HG03135 (cell line): ENCODE data around the gene TSPAN9.

Source experiments
- ATAC-seq: cut with Tn5 transposase; IDR thresholded peaks from one replicate; pipeline ENCODE4 v1.9.1; 2021; ENCODE audit warnings: mild to moderate bottlenecking, moderate library complexity; ENCODE audit not compliant: unreplicated experiment

Gene TSPAN9

DNA sequence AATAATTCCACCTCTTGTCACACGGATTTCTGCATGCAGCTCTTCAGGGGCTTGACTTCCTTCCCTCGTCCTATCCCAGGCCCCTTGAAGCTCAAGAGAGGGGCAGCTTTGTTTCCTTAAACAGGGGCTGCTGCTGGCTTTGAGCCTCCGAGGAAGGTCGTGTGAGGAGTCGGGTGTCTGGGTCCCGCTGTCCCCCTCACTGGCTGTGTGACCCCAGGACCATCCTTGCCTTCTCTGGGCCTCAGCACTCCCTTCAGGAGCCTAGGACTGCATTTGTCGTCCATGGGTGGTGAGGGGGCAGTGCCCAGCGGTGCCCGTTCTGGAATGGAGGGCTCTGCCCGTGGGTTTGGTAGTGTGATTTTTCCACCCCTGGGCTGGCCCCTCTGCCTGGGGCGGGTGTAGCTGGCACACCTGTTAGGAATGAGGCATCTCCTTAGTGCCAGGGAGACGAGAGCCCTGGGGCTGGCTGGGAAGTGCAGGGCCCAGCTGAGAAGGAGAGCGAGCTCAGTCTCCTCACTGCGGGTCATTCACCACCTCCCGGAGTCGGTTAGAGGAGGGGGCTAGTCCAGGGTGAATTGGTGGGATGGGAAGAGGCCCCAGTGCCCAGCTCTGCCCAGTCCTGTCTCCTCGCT, 60.8 kb downstream of the TSPAN9 start:
- no peak for ATAC-seq

DNA sequence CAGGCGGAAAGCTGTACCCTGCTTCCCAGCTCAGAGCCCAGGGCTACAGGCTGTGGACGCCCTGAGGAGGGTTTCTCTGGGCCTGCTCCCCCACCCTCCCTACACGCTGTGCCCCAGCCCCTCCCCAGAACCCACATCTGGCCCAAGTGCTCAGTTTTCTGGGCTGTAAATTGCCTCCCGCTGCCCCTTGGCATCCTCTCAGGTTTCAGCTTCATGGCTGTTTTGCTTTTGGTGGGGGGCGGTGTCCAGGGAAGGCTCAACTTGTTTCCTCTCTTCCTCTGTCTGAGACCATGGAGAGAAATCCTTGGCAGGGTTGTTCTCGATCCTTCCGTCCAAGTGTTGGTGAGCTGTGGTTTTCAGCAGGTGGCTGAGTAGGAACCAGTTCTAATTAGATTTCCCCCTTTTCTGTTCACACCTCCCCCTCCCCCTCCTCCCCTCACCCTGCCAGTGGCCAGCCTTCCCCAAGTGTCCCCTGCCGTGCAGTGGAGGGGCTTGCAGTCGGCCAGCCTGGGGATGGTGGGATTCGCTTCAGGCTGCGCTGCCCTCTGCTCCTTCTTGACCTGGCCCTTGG, 61.8 kb downstream of the TSPAN9 start:
- no peak for ATAC-seq

GRCh38 chr12:3139760-3140159, 62.6 kb downstream of the TSPAN9 start:
- ATAC-seq: no peak

- no peak for ATAC-seq
Measured at GRCh38 chr12:3140284-3140683, 63.1 kb downstream of the TSPAN9 start.

GRCh38 chr12:3141339-3142321, 64.5 kb downstream of the TSPAN9 start:
- no peak for ATAC-seq

DNA sequence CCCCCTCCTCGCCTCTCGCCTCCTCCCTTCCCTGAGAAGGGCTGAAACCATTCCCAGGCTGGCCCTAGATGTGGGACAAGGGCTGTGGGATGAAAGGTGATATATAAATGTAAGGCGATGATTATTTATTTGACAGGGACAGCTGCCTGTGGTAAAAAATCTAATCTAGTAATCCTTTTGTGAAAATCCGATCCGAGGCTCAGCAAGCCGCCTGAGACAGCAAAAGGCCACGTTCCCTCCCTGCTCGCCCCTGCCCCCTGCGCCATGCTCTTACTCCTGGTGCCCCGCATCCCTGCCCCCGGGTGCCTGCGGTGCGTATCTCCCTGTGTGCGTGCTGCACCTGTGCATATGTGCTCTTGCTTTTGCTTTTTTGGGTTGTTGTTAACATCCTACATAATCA, 65.2 kb downstream of the TSPAN9 start:
- no peak for ATAC-seq

- ATAC-seq: no peak
Measured at GRCh38 chr12:3144495-3144894, 67.3 kb downstream of the TSPAN9 start.

- ATAC-seq: no peak
Measured at GRCh38 chr12:3145033-3145432, 67.9 kb downstream of the TSPAN9 start.

DNA sequence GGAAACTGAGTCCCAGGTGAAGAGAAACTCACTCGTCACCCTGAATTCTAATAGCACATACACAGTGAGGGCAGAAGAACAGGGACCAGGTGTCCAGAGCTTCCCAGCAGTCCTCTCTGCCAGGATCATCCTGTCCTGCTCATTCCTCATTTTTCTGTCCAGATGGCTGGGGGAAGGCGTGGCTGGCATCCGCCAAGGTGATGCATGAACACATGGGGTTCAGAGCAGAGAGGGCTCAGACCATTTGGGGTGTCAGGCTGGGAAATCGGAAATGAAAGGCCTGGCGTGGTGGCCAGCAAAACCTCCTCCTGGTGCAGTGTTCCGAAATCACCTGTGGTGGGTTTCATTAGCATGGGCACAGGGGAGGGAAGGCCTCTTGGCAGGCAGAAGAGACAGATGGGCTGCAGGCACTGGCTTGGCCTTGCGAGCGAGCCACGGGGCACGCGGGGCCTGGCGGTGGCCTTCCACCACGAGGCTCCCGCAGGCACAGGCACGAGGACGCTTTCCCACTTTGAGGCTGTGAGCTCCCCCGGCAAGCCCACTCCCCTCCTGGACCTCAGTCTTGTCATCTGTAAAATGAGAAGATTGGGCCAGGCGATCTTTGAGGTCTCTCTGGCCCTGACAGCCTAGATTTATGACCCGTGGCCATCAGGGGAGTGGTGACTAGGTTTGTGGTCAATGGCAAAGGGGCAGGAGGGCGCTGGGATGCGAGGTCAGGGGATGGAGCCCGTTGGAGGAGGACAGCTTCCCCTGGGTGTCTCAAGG, 68.5 kb downstream of the TSPAN9 start:
- no peak for ATAC-seq

- no peak for ATAC-seq
Measured at GRCh38 chr12:3147260-3147659, 70.1 kb downstream of the TSPAN9 start.

DNA sequence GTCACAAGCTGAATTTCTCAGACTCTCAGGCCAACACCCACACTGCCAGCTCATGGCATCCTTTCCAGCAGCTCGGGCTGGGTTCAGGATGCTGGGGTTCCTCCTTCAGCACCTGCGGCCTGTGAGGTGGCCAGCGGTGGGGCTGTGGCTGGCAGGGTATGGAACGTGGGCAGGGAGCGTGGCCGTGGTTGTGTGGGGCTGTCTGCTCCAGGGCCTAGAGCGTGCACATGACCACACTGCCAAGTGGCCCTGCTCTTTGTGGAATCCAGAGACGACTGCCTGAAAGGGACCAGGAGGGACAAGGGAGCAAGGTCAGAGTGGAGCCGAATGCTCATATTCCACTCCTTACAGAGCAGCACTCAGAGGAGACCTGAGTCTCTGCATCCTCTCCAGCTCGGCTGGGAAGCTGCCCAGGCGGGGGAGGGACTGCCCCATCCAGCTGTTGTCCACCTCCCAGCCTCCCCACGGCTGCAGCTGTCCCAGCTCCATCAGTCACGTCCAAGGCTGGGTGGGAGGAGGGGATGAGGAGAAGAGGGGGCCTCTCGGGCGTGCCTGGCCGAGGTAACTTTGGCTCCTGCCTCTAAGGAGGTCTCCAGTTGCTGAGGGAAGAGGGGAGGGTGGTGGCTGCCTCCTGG, 71.3 kb downstream of the TSPAN9 start:
- no peak for ATAC-seq

DNA sequence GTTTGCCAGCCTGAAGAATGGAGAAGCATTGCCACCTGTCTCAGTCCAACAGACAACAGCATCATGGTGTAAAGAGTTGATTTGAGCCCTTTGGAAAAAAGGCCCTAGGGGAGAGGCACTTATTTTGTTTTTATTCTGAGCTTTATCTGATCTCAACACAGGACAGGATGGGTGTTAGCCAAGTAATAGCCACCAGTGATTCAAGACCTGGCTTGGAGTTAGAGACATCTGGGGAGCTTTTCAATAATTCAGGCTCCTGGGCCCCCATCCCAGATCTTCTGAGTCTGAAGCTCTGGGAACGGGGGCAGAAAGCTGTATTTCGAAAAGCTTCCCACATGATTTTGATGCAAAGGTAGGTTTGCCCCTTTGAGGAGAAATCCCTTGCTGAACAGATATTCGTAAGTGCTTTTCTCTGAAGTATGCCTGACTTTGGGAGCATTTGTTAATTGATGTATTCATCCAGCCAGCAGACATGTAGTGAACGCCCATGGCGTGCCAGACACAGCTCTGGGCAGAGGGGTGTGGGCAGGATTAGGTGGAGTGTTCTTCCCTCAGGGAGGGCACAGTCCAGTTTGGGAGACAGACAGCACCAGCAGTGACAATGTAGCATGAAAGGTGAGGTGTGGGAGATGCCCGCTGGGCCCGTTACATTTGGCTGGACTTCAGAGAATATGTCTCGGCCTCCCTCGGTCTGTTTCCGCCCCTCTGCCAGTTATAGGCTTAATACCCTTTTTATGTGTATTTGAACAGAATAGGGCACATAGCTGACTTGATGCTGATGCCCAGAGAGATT, 72.5 kb downstream of the TSPAN9 start:
- ATAC-seq: no peak

DNA sequence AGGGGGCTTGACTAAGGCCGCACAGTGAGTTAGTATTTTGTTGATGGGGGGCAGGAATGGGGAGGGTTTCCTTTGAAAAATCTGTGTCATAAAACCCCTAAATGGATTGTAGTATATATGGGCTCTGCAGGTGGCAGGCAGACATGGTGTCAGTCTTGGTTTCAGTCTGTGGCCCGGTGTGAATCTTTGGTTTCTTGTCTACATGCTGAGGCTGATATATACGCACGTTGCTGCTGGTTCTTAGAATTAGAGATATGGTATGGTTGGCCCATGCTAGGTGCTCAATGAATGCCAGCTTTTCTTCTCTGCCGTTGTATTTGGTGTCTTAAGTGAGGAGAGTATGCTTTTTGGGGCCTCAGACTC, 73.1 kb downstream of the TSPAN9 start:
- no peak for ATAC-seq

DNA sequence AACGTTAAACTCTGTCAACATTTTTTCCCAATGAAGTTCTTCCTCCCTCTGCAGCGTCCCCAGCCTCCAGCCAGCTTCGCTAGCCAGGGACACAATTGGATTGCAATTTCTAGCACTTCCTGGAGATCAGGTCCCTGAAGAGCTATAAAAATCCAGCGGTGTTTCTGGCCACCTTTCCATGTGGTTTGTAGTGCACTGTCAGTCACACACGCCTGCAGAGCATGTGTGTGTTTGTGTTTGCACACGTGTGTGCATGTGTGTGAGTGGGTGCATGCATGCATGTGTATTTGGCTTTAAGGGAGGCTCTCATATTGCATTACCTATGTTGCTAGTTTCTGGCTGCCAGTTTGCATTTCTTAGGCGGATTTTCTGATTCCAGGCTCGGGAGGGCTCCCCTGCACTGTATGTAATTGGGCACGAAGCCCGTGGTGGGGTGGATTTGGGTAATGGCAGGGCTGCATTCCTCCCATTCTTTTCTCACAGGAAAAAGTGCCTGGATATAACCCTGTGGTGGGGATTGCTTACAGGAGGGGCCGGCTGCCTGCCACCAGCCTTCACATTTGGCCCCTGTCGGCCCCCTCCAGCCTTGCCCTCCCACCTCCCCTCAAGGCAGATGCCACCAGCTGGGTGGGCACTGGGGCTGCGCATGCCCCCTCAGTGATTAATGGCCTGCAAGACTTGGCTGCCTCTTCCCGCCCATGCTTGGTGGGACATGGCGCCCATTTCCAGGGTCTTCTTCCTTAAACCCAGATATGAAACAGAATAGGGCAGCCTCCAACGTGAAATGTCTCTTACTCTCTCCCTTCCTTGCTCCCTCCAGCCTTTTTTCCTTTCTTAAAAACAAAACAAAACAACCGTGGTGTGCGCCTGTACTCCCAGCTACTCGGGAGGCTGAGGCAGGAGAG, 74.0 kb downstream of the TSPAN9 start:
- ATAC-seq: no peak

GRCh38 chr12:3152011-3152511, 74.9 kb downstream of the TSPAN9 start:
- ATAC-seq: no peak

DNA sequence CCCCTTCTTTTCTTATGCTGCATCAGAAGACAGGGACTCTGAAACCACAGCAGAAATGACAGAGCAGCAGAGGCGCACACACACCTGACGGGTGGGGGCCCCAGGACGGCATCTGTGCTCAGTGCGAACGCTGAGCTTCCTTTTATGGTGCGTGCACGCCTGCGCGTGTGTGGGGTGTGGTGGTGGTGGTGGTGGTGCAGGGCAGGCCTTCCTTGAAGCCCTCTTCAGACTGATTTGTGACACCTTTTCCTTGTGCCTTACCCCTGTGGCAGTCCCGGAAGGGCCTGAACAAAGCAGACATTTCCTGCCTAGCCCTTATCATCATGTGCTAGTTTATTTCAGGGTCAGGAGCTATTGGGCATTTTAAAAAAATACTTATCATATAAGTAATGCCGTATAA, 75.7 kb downstream of the TSPAN9 start:
- no peak for ATAC-seq

GRCh38 chr12:3154006-3154405, 76.8 kb downstream of the TSPAN9 start:
- no peak for ATAC-seq

DNA sequence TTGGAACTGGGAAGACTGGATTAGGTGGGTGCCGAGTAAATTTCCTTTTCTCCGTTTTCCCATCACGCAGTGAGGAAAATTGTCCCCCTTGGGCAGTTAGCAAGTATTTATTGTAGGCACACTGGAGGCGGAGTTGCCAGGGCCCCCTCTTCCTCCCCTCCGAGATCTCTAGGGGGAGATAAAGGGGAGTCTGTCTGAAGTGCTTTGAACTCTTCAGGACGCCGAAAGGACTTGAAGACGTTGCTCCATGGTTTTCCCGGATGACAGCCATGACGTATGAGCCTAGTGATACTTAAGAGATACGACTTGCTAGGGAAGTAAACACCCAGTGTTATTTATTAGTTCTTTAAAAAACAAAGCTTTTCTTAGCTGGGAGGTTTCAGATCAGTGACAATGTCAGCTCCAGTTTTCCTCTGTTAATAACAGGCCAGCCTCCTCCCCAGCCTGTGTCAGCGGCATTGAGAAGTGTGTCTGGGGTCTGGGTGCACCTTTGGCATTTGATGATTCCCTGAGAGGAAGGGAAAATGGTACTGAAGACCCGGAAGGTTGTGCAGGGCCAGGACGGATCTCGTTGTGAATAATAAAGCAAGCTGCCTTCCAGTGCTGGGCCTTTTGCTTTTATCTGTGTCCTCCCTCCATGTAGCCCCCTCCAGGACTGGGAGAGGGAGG, 78.7 kb downstream of the TSPAN9 start:
- no peak for ATAC-seq
